DMS53 (cell line): ENCODE data around the gene CKAP2L.

Source experiments
- DNase-seq: peaks from one replicate; lab custom pipeline; 2025; lab: John Stamatoyannopoulos, UW

CKAP2L gene

DNA sequence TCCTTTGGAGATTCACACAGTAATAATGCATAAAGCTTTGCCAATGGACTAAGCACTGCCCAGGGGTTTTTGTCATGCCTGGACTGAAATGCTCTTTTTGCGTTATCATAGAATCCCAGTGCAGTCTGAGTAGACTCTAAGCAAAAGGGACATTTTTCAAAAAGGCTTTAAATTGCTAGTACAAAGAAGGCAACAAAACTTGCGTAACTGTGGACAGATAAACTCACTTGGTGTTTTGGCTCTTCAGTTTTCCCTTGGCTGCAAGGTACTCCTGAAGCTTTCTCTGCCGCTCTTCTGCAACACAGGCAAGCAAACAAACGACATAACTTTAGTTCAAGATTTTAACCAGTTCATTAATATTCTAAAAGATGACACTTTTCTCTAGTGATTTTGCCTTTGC is 2.1 kb downstream of the CKAP2L start:
- DNase-seq: no peak

GRCh38 chr2:112760149-112760548 is 4.3 kb downstream of the CKAP2L start:
- DNase-seq: no peak

GRCh38 chr2:112758711-112759110 is 5.7 kb downstream of the CKAP2L start:
- DNase-seq: no peak

GRCh38 chr2:112757265-112757664 is 7.1 kb downstream of the CKAP2L start:
- DNase-seq: no peak

DNA sequence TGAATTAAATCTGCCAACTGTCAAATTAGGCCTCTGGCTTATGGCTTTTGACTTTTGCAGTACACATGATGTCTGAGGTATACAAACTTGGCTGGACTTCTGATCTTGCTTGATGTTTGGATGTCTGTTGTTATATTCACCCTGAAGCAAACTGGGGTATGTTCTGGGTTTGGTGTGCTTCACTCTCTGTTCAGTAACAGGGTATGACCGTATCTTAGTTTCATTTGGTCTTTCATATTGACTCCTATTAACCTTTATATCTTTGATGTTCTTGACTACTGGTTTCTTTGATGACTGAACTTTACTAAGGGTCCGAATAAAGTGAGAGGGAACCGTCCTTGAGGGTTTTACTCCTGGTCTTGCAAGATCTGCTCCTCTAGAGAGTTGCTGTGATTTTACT is 8.2 kb downstream of the CKAP2L start:
- DNase-seq: no peak

DNA sequence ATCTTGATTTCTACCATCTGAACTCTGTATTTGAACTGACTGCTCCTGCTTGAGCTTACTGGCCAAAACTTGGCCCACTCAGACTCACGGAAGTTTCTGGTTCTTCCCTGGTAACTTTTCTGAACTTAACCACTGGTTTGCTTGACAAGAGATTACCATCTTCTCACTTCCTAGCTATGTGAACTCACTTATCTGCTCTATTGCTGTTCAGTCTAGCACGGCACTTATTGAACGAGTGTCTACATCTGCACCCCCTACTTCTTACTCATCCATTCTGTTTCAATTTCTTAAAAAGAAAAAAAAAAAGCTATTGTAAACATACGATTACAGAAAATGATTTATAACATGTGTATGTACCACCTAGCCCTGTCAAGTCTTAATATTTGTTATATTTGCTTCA is 9.0 kb downstream of the CKAP2L start:
- no peak for DNase-seq

- DNase-seq: no peak
These were observed 9.8 kb downstream of the CKAP2L start for GRCh38 chr2:112754564-112754963.

GRCh38 chr2:112752667-112753066 is 11.7 kb downstream of the CKAP2L start:
- no peak for DNase-seq

GRCh38 chr2:112751451-112752197 is 12.8 kb downstream of the CKAP2L start:
- peak; percentile 28 for DNase-seq

- DNase-seq: no peak
These were observed 13.9 kb downstream of the CKAP2L start for GRCh38 chr2:112750560-112750843.

DNA sequence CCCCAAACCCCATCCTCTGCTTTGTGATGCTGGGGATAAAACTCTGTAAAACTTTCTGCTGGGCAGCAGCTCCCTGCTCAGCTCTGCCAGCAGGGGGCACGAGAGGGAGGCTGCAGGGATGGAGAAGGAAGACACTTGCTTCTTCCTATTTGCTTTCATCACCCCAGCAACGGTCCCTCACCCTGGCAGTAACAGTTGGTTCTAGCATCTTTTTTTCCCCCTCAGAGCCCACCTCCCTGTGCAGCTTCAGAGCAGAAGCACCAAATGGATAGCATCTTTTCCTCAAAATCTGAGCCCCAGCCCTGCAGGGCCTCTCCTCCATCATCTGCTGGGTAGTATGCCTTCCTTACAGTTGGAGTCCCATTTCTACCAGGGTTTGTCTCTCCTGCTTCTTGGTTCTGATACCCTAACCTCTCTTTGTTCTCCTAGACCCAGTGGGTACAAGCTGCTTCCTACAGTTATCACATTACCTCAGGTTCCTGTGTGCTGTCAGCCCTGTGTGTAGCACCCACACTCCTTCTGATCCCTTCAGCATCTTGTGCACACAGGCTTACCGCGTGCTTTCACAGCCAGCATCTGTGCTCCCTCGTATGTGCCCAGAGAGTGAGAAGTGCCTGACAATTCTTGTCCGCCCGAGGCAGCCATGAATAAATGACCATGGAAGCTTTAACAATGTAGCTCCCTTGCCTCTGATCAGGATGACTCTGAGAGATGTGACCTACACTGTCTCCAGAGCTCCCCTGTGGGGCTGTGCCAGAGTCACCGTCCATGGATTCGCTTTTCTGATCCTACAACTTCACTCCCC is 14.5 kb downstream of the CKAP2L start:
- peak; percentile 90 for DNase-seq

DNA sequence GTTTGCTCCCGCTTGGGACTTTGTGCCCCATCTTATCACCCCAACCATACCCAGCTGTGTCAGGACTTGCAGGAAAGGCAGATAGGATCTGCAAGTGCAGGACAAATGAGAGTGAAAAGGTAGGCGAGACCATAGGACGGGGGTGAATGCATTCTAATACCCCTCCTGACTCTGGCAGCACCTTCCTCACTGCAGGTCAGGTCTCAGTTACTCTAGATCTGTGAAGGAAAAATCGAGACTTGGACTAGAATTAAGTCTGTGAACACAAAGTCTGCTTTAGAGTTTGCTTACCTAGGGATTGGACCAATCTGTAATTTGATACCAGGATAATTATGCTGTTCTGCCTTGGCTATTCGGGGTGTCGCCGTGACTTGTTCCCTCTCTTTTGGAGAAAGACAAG is 23.9 kb downstream of the CKAP2L start:
- DNase-seq: no peak

DNA sequence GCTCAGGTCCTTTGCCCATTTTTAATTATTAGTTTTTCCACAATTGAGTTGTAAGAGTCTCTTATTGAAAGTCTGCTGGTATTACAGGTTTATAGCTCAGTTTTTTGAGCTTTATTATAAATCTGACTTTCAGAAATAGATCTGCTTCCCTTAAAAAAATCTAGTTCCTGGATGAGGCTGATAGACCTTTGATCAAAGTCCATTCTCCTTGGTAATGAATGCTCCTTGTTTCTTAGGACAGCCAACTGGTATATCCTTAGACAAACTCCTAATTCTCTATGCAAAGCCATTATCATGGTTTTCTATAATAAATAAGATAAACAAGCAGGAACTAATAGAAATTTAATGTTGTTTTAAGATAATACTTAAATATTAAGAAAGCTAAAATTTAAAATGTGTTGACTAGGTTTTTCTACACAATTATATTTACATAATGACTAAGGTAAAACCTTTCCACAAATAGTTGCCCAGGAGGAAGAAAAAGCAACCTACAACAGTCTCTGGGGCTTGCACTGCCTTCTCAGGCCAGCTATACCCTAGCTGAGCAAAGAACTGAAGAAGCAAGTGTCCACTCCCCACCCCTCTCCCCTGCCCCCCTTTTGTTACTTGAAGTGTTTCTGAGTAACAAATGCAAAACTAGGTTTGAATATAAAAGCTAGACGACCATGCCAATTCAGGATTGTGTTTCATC is 26.7 kb downstream of the CKAP2L start:
- peak; percentile 60 for DNase-seq

- no peak for DNase-seq
These were observed 30.5 kb downstream of the CKAP2L start for GRCh38 chr2:112733871-112734270.

GRCh38 chr2:112733456-112733855 is 31.0 kb downstream of the CKAP2L start:
- no peak for DNase-seq

DNA sequence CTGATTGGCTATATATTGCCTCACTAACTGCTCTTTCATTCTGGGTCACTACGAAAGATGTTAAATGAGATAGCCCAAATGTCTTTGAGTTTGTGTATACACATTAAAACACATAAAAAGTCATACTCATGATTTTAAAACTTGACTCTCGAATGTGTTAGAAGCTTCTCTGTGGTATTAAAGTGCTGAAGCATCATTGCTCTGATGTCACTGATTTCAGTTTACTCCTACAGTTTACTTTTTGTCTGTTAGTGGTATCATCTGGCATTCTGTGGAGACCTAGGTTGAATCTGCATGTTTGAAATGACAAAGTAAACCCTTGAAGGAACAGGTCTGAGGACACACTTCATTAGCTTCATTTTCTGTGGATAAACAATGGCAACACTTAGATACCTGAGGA is 32.9 kb downstream of the CKAP2L start:
- peak; percentile 67 for DNase-seq

DNA sequence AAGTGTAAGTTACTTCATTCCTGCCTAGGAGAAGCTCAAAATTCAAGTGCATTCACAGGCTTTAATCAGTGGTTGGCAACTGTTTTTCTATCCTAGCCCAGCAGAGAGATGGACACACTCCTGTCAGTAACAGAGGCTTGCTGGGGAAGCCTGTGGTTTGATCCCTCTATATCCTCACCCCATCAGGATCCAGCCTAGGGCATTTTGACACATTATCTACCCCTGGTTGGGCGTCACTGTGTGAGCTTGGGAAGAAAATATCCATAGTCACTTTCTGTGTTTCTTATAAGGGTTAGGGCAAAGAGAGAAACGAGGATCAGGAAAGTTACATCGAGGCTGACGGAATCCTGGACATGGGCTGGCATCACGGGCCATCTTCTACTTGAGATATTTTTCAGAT is 33.6 kb downstream of the CKAP2L start:
- DNase-seq: no peak

DNA sequence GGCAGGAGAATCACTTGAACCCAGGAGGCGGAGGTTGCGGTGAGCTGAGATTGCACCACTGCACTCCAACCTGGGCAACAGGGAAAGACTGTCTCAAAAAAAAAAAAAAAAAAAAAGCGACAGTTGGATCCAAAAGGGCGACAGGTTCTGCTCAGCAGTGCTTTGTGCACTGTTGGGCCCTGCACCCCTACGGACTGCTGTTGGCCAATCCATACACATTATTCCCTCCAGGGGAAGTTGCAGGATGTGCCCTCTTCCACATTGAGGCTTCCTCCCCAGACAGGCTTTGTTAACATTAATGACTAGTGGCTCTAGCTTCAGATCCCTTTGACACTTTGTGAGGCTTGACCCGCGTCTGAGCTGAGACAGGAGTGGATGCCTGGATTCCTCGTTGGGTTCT is 34.2 kb downstream of the CKAP2L start:
- no peak for DNase-seq

DNA sequence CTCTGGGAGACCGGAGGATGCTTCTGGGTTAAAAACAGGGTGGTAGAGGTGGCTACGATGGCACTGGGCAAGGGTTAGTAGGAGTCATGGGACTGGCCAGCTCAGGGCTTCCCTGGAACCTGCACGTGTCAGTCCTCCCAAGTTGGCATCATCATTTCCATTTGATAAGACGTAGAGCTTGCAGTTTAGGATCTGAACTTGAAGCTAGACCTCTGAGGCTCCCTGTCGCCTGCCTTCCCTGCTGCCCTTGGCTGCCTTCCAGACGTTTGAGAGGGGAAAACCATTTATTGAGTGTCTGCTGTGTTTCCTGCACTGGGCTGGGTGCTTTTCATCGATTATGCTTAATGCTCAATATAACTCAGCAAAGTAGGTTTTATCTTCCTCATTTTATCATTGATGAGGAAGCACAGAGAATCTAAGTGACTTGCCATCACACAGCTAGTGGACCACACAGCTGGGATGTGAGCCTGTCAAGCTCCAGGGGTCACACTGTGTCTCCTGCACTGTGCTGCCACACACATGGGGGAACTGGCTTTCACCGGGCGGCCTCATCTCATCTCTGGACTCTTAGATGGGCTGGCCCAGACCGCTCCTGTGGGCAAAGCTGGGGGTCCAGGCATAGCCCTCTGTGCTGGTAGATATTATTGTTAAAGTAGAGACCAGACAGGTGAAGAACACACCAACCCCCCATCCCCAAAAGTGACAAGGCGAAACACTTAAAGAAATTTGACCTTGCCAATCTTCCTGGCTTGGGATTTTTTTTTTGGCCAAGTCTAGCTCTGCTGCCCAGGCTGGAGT is 35.8 kb downstream of the CKAP2L start:
- DNase-seq: no peak

DNA sequence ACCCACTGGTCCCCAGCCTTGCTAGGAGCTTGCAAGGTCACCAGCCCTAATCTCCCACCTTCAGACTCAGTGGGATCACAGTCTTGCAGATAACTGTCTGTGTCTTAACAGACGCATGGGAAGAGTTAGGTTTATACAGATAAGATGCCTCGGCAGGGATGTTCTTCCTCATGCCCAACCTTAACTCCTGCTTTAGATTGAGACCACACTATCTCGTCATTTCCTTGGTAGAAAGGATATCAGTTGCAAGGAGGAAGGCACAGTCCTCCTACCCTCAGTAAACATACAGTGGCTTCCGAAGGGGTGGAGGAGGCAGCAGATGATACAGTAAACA is 36.4 kb downstream of the CKAP2L start:
- no peak for DNase-seq

DNA sequence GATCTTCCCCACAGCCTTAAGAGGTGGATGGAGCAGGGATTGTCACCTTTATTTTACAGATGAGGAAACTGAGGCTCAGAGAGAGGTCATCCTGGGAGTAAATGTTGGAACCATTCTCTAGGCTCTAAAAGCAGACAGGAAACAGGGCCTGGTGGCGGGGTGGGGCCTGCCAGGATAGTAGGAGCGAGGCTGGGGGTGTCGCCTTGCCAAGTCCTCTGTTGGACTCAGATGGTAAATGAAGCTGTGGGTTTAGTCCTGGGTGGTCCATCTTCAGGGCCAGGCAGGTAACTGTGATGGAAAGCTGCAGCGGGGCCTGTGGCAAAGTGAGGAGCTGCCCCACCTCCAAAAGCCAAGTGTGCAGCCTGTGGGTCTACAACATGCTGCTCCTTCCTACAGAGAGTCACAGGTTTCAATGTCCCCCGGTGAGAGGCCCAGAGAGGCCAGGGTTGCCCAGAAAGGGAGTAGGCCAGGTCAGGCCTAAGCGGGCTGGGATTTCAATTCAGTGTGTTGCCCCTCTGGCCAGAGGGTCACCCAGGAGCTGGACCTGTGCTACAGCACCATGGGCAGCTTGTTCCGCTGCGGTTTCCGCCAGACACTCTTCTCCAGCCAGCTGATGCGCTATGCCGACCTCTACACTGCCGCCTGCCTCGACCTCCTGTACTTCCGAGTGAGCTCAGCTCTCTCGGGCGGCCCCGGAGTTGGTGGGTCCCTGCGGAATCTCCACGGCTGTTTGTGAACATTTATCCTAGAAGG is 37.0 kb downstream of the CKAP2L start:
- no peak for DNase-seq
